NCI-H1092 treated with DMSO at 0.1 percent for 48 hours (cell line): ENCODE results near the gene MAVS.
"Not testable (repeated sequence)": the region's sequence is repeated elsewhere in the genome, so short reads cannot be mapped to it uniquely, and the experiment has no call there.

Source experiments
- DNase-seq: peaks from one replicate; lab custom pipeline; 2025; lab: John Stamatoyannopoulos, UW

Gene MAVS

GRCh38 chr20:3854462-3854871, 7.8 kb downstream of the MAVS start:
- DNase-seq: no peak

GRCh38 chr20:3857405-3857804, 10.8 kb downstream of the MAVS start:
- DNase-seq: peak; percentile 80

- DNase-seq: no peak
Observed at GRCh38 chr20:3858689-3859088, 12.1 kb downstream of the MAVS start.

GRCh38 chr20:3861191-3861590, 14.6 kb downstream of the MAVS start:
- DNase-seq: no peak

GRCh38 chr20:3862333-3862732, 15.7 kb downstream of the MAVS start:
- DNase-seq: no peak

- DNase-seq: no peak
Observed at GRCh38 chr20:3863317-3863716, 16.7 kb downstream of the MAVS start.

GRCh38 chr20:3864518-3864917, 17.9 kb downstream of the MAVS start:
- no peak for DNase-seq

GRCh38 chr20:3865152-3865886, 18.7 kb downstream of the MAVS start:
- DNase-seq: no peak

GRCh38 chr20:3865887-3866407, 19.3 kb downstream of the MAVS start:
- DNase-seq: no peak

- DNase-seq: no peak
Observed at GRCh38 chr20:3866464-3866863, 19.8 kb downstream of the MAVS start.

GRCh38 chr20:3867802-3868201, 21.2 kb downstream of the MAVS start:
- no peak for DNase-seq

GRCh38 chr20:3869839-3870634, 23.4 kb downstream of the MAVS start:
- no peak for DNase-seq

- DNase-seq: no peak
Observed at GRCh38 chr20:3871550-3872265, 25.1 kb downstream of the MAVS start.

GRCh38 chr20:3873507-3873906, 26.9 kb downstream of the MAVS start:
- DNase-seq: no peak

GRCh38 chr20:3874194-3874844, 27.7 kb downstream of the MAVS start:
- DNase-seq: no peak

GRCh38 chr20:3875378-3875974, 28.8 kb downstream of the MAVS start:
- DNase-seq: no peak

GRCh38 chr20:3876000-3876399, 29.4 kb downstream of the MAVS start:
- DNase-seq: no peak

GRCh38 chr20:3876676-3877075, 30.0 kb downstream of the MAVS start:
- no peak for DNase-seq

GRCh38 chr20:3878921-3879274, 32.3 kb downstream of the MAVS start:
- DNase-seq: not testable (repeated sequence)

- no peak for DNase-seq
Observed at GRCh38 chr20:3885715-3886114, 39.1 kb downstream of the MAVS start.

GRCh38 chr20:3887876-3888620, 41.4 kb downstream of the MAVS start:
- DNase-seq: no peak
